Right lobe of liver (tissue), 4 donors: ENCODE results near the gene FIZ1.

Source experiments
- POLR2A ChIP-seq: fragments of 450-650 bp; IDR thresholded peaks from one replicate; pipeline ENCODE4 v1.6.1; 2017; ENCODE audit warnings: antibody characterized with exemption, mild to moderate bottlenecking
- TF ChIP-seq, protein P1 (sequence below), 4 donors: fragments of 200-600 bp in 3 of 4; fragments of 450-650 bp in 1 of 4; IDR thresholded peaks; one replicate each; pipeline versions ENCODE4 v1.5.1 to v1.8.0; 2016 to 2022; ENCODE audit warnings: antibody characterized with exemption in 4 of 4, mild to moderate bottlenecking in 2 of 4
- donor health status: DM: no; HTN: no; CAD: no.
- donor health status: DM: no; HTN: no; CAD: no.
- donor health status: DM: no; HTN: yes; CAD: no.

- TF ChIP-seq, protein P1, sequence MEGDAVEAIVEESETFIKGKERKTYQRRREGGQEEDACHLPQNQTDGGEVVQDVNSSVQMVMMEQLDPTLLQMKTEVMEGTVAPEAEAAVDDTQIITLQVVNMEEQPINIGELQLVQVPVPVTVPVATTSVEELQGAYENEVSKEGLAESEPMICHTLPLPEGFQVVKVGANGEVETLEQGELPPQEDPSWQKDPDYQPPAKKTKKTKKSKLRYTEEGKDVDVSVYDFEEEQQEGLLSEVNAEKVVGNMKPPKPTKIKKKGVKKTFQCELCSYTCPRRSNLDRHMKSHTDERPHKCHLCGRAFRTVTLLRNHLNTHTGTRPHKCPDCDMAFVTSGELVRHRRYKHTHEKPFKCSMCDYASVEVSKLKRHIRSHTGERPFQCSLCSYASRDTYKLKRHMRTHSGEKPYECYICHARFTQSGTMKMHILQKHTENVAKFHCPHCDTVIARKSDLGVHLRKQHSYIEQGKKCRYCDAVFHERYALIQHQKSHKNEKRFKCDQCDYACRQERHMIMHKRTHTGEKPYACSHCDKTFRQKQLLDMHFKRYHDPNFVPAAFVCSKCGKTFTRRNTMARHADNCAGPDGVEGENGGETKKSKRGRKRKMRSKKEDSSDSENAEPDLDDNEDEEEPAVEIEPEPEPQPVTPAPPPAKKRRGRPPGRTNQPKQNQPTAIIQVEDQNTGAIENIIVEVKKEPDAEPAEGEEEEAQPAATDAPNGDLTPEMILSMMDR (IDR thresholded peaks at IDR 0.05): no peak
- TF ChIP-seq POLR2A: no peak
Observed at GRCh38 chr19:55636723-55637122, 37.4 kb upstream of the FIZ1 start.
